Calu3 (cell line): ENCODE measurements around the gene AMFR. TPM values are rescaled to one million over a fixed set of nuclear protein-coding genes. Genes with fewer than 3 reads are reported as not detected.

Experiments
- BruUV-seq: library from RNA; stranded (reverse); fragments of 400-500 nt; replicated peaks from 2 replicates; lab custom pipeline; 2021; lab: Mats Ljungman, UMichigan
- CTCF ChIA-PET: fragments of 300-600 bp; sonication (Branson Sonifier 250); formaldehyde crosslinking; loops from one replicate; lab custom pipeline; 2022; ENCODE audit warnings: antibody characterized with exemption; lab: Charles Lee
- DNase-seq: peaks from one replicate; pipeline ENCODE4 v3.0.0; 2022
- H3K27ac Mint-ChIP-seq: one replicate; pipeline ENCODE4 v1.8.0; 2022; ENCODE audit warnings: mixed read lengths; ENCODE audit not compliant: unreplicated experiment
- H3K27me3 Mint-ChIP-seq: one replicate; pipeline ENCODE4 v1.8.0; 2022; ENCODE audit warnings: mixed read lengths; ENCODE audit not compliant: unreplicated experiment
- H3K36me3 Mint-ChIP-seq: one replicate; pipeline ENCODE4 v1.8.0; 2022; ENCODE audit warnings: mild to moderate bottlenecking, moderate library complexity, mixed read lengths; ENCODE audit not compliant: insufficient read depth, unreplicated experiment
- H3K4me1 Mint-ChIP-seq: one replicate; pipeline ENCODE4 v1.8.0; 2022; ENCODE audit warnings: mild to moderate bottlenecking, low read depth, mixed read lengths; ENCODE audit not compliant: unreplicated experiment
- H3K4me3 Mint-ChIP-seq: one replicate; pipeline ENCODE4 v1.8.0; 2022; ENCODE audit warnings: mild to moderate bottlenecking, low read depth, moderate library complexity, mixed read lengths; ENCODE audit not compliant: unreplicated experiment
- H3K9me3 Mint-ChIP-seq: one replicate; pipeline ENCODE4 v1.8.0; 2022; ENCODE audit warnings: low read depth, mixed read lengths; ENCODE audit not compliant: unreplicated experiment
- CTCF ChIP-seq: fragments of 200-600 bp; IDR thresholded peaks from one replicate; pipeline ENCODE4 v1.8.0; 2022; ENCODE audit warnings: antibody characterized with exemption; ENCODE audit not compliant: unreplicated experiment
- intact Hi-C: fragments of 100-400 bp; cut with micrococcal nuclease; formaldehyde crosslinking; loops from one replicate; pipeline ENCODE4 v1.10.0; 2022; ENCODE audit not compliant: unreplicated experiment
- total RNA-seq: library from RNA; stranded (reverse); gene quantifications from 2 replicates; pipeline ENCODE4 v1.2.3, GENCODE V29; 2022

Gene AMFR
- total RNA-seq, 1 experiment from 2014 or later: 116 TPM

- intact Hi-C loops: no loop called here
- CTCF ChIA-PET: interaction anchor here (1.0 to 1.1 kb wide), 6 partner anchors 29 to 252 kb away, joined by 3 to 9 read pairs (median 4); no protein-coding TSS in a partner anchor
- peaks cover 29% of the 10 kb centered on the region for H3K4me1 Mint-ChIP-seq
- peak overlapping the region; percentile 77 for H3K4me3 Mint-ChIP-seq
- TF ChIP-seq CTCF: no peak
- no peak for DNase-seq
- H3K36me3 Mint-ChIP-seq: peaks cover 53% of the 10 kb centered on the region
- peak overlapping the region; percentile 76 for H3K27ac Mint-ChIP-seq
- H3K9me3 Mint-ChIP-seq: no peaks in the 10 kb centered on the region
- H3K27me3 Mint-ChIP-seq: no peaks in the 10 kb centered on the region
- TSS peak; percentile 36 for BruUV-seq
Measured at GRCh38 chr16:56450275-56450985, 25.1 kb upstream of the AMFR start.

DNA sequence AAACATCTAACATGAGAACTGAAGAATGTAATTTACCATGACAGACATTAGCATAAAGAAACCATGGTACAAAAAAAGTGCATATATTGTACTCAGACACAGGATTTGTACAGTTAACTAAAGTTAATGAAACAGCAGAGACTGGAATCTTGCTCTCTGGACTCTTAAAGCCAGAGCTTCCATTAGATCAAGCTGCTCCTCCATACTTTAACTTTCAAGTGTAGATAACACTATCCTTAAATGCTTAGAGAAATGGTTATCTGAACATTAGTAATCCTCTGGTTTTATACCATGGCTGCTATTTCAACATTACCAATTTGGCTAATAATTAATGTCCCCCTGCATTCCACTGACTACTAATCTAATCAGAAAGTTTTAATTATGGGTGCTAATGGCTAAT lies 22.7 kb upstream of the AMFR start:
- Mint-ChIP-seq H3K4me3 (peak overlapping the region; percentile 77), H3K27me3 (no peaks in the 10 kb centered on the region), H3K4me1 (peaks cover 29% of the 10 kb centered on the region), H3K9me3 (no peaks in the 10 kb centered on the region), H3K36me3 (peaks cover 45% of the 10 kb centered on the region), H3K27ac (peak overlapping the region; percentile 16)
- CTCF ChIA-PET: no interaction called here
- BruUV-seq: no TSS peak
- intact Hi-C loops: loop anchor here (5.0 kb wide), 1 partner anchor 41 kb away; no protein-coding TSS in a partner anchor
- TF ChIP-seq CTCF: no peak
- no peak for DNase-seq

- Mint-ChIP-seq H3K36me3 (peaks cover 48% of the 10 kb centered on the region), H3K9me3 (no peaks in the 10 kb centered on the region), H3K4me3 (peak overlapping the region; percentile 77), H3K27me3 (no peaks in the 10 kb centered on the region), H3K27ac (peak overlapping the region; percentile 16), H3K4me1 (peaks cover 29% of the 10 kb centered on the region)
- no peak for DNase-seq
- no TSS peak for BruUV-seq
- TF ChIP-seq CTCF: no peak
- CTCF ChIA-PET: no interaction called here
- intact Hi-C loops: loop anchor here (5.0 kb wide), 1 partner anchor 40 kb away; no protein-coding TSS in a partner anchor
Measured at GRCh38 chr16:56447286-56447685, 21.9 kb upstream of the AMFR start.

DNA sequence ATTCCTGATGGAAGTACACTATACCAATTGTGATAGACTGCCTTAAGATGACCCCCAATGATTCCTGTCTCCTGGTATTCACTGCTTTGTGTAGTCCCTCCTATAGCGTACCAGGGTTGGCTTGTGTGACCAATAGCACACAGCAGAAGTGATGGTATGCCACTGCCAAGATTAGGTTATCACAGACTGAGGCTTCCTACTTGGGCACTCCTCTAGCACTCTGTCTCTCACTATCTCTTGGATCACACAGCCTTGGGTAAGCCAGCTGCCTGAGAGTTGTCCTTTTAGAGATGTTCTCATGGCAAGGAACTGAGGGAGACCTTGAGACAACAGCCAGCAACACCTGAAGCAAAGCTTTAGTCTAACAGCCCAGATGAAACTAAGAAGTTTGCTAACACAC lies 12.7 kb upstream of the AMFR start:
- Mint-ChIP-seq H3K4me3 (no peak overlapping the region), H3K36me3 (peaks cover 51% of the 10 kb centered on the region), H3K4me1 (peaks cover 11% of the 10 kb centered on the region), H3K27me3 (no peaks in the 10 kb centered on the region), H3K27ac (no peak overlapping the region), H3K9me3 (no peaks in the 10 kb centered on the region)
- BruUV-seq: no TSS peak
- TF ChIP-seq CTCF: no peak
- intact Hi-C loops: no loop called here
- CTCF ChIA-PET: no interaction called here
- DNase-seq: no peak
